Mammary epithelial cell (primary cell): ENCODE results near the gene TGM2.

Experiments
- EZH2 ChIP-seq: IDR thresholded peaks from 2 replicates; pipeline ENCODE4 v1.6.1; 2012; ENCODE audit warnings: low read length, inconsistent platforms, borderline replicate concordance
- TF ChIP-seq, protein P1 (sequence below), 2 donors: IDR thresholded peaks in 1 of 2; conservative IDR thresholded peaks in 1 of 2; 2 replicates each; pipeline ENCODE4 v1.5.1; 2011 to 2012; ENCODE audit warnings: inconsistent platforms in 2 of 2, low read length in 2 of 2, mild to moderate bottlenecking in 2 of 2, control low read depth in 1 of 2, low read depth in 1 of 2; ENCODE audit not compliant: insufficient read depth in 1 of 2; ENCODE audit errors: extremely low read depth in 1 of 2

- TF ChIP-seq EZH2, result no peak
- TF ChIP-seq, protein P1, sequence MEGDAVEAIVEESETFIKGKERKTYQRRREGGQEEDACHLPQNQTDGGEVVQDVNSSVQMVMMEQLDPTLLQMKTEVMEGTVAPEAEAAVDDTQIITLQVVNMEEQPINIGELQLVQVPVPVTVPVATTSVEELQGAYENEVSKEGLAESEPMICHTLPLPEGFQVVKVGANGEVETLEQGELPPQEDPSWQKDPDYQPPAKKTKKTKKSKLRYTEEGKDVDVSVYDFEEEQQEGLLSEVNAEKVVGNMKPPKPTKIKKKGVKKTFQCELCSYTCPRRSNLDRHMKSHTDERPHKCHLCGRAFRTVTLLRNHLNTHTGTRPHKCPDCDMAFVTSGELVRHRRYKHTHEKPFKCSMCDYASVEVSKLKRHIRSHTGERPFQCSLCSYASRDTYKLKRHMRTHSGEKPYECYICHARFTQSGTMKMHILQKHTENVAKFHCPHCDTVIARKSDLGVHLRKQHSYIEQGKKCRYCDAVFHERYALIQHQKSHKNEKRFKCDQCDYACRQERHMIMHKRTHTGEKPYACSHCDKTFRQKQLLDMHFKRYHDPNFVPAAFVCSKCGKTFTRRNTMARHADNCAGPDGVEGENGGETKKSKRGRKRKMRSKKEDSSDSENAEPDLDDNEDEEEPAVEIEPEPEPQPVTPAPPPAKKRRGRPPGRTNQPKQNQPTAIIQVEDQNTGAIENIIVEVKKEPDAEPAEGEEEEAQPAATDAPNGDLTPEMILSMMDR (conservative IDR thresholded peaks at IDR 0.05 in 1 of 2, IDR thresholded peaks at IDR 0.05 in 1 of 2; ENCODE audit: extremely low read depth in 1 of 2, insufficient read depth in 1 of 2, low read depth in 1 of 2, low read length in 2 of 2), result no peak
Observed at GRCh38 chr20:38109591-38110524, 55.2 kb downstream of the TGM2 start.
